Hindlimb muscle (tissue), 1 donor: ENCODE data around the gene PEPD. TPM values are rescaled to one million over a fixed set of nuclear protein-coding genes. Genes with fewer than 3 reads are reported as not detected.
A peak's percentile ranks its signal among the peaks of the same experiment; 100 is the strongest.

ENCODE experiments used
- DNase-seq: peaks from one replicate; pipeline ENCODE4 v3.0.0-alpha.2; 2013
- polyA plus RNA-seq: library from polyadenylated mRNA; unstranded; fragments of 120-200 nt; gene quantifications from one replicate; pipeline ENCODE4 v1.2.1, GENCODE V29; 2013; ENCODE audit not compliant: insufficient read length

PEPD gene
- polyA plus RNA-seq, 1 donor: 43.4 TPM

GRCh38 chr19:33545217-33545981 is 23.8 kb upstream of the PEPD start:
- no peak for DNase-seq

GRCh38 chr19:33535226-33535625 is 13.6 kb upstream of the PEPD start:
- no peak for DNase-seq

- DNase-seq: no peak
These were observed 11.4 kb upstream of the PEPD start for GRCh38 chr19:33532859-33533460.

GRCh38 chr19:33530842-33531241 is 9.3 kb upstream of the PEPD start:
- DNase-seq: no peak

- DNase-seq: no peak
These were observed 8.7 kb upstream of the PEPD start for GRCh38 chr19:33530296-33530695.

GRCh38 chr19:33529094-33529676 is 7.6 kb upstream of the PEPD start:
- DNase-seq: no peak

- DNase-seq: no peak
These were observed 6.8 kb upstream of the PEPD start for GRCh38 chr19:33528404-33528803.

- no peak for DNase-seq
These were observed 5.5 kb upstream of the PEPD start for GRCh38 chr19:33527125-33527524.

- DNase-seq: no peak
These were observed 2.6 kb upstream of the PEPD start for GRCh38 chr19:33524024-33524664.

GRCh38 chr19:33523167-33523566 is 1.6 kb upstream of the PEPD start:
- DNase-seq: no peak

GRCh38 chr19:33522371-33522662 is 726 bp upstream of the PEPD start:
- no peak for DNase-seq

GRCh38 chr19:33520844-33521479 is 629 bp downstream of the PEPD start:
- no peak for DNase-seq

- DNase-seq: no peak
These were observed 1.4 kb downstream of the PEPD start for GRCh38 chr19:33520048-33520643.

GRCh38 chr19:33519416-33519815 is 2.2 kb downstream of the PEPD start:
- no peak for DNase-seq

GRCh38 chr19:33518541-33518940 is 3.0 kb downstream of the PEPD start:
- no peak for DNase-seq

GRCh38 chr19:33517922-33518321 is 3.7 kb downstream of the PEPD start:
- DNase-seq: no peak

GRCh38 chr19:33515921-33516320 is 5.7 kb downstream of the PEPD start:
- no peak for DNase-seq

- DNase-seq: peak; percentile 19
These were observed 6.6 kb downstream of the PEPD start for GRCh38 chr19:33514885-33515551.

- DNase-seq: no peak
These were observed 8.2 kb downstream of the PEPD start for GRCh38 chr19:33513424-33513823.

- no peak for DNase-seq
These were observed 8.9 kb downstream of the PEPD start for GRCh38 chr19:33512580-33513137.

- no peak for DNase-seq
These were observed 9.6 kb downstream of the PEPD start for GRCh38 chr19:33512021-33512420.

- DNase-seq: no peak
These were observed 10.2 kb downstream of the PEPD start for GRCh38 chr19:33511346-33511745.
